Glutamatergic neuron (in vitro differentiated cells): ENCODE results near the gene TCHP. TPM values are rescaled to one million over a fixed set of nuclear protein-coding genes. Genes with fewer than 3 reads are reported as not detected.

Experiments
- DNase-seq: peaks from one replicate; pipeline ENCODE4 v3.0.0; 2022
- H3K27ac Mint-ChIP-seq: one replicate; pipeline ENCODE4 v1.8.0; 2020; ENCODE audit warnings: mild to moderate bottlenecking, mixed read lengths, inconsistent platforms; ENCODE audit not compliant: unreplicated experiment
- H3K27me3 Mint-ChIP-seq: one replicate; pipeline ENCODE4 v1.8.0; 2020; ENCODE audit warnings: mild to moderate bottlenecking, moderate library complexity, mixed read lengths, inconsistent platforms; ENCODE audit not compliant: unreplicated experiment
- H3K36me3 Mint-ChIP-seq: one replicate; pipeline ENCODE4 v1.8.0; 2020; ENCODE audit warnings: mild to moderate bottlenecking, mixed read lengths, inconsistent platforms; ENCODE audit not compliant: unreplicated experiment
- H3K4me1 Mint-ChIP-seq: one replicate; pipeline ENCODE4 v1.8.0; 2020; ENCODE audit warnings: mild to moderate bottlenecking, low read depth, mixed read lengths, inconsistent platforms; ENCODE audit not compliant: unreplicated experiment
- H3K4me3 Mint-ChIP-seq: one replicate; pipeline ENCODE4 v1.8.0; 2020; ENCODE audit warnings: mild to moderate bottlenecking, mixed read lengths, inconsistent platforms; ENCODE audit not compliant: unreplicated experiment
- H3K9me3 Mint-ChIP-seq: one replicate; pipeline ENCODE4 v1.8.0; 2020; ENCODE audit warnings: mild to moderate bottlenecking, moderate library complexity, mixed read lengths, inconsistent platforms; ENCODE audit not compliant: unreplicated experiment
- total RNA-seq: library from RNA; stranded (reverse); fragmentation: NEBNext Ultra II Directional; extraction: Animal tissue kit (Norgen Biotek cat#: 25700); gene quantifications from one replicate; pipeline ENCODE4 v1.2.1, GENCODE V29; 2021; ENCODE audit not compliant: unreplicated experiment
- TF ChIP-seq, protein P1 (sequence below): fragments of 200-600 bp; sonication (generic); IDR thresholded peaks from one replicate; pipeline ENCODE4 v1.5.0; 2021; ENCODE audit not compliant: partially characterized antibody, unreplicated experiment

Gene TCHP
- total RNA-seq, 1 donor from 2014 or later, result 31.7 TPM

DNA sequence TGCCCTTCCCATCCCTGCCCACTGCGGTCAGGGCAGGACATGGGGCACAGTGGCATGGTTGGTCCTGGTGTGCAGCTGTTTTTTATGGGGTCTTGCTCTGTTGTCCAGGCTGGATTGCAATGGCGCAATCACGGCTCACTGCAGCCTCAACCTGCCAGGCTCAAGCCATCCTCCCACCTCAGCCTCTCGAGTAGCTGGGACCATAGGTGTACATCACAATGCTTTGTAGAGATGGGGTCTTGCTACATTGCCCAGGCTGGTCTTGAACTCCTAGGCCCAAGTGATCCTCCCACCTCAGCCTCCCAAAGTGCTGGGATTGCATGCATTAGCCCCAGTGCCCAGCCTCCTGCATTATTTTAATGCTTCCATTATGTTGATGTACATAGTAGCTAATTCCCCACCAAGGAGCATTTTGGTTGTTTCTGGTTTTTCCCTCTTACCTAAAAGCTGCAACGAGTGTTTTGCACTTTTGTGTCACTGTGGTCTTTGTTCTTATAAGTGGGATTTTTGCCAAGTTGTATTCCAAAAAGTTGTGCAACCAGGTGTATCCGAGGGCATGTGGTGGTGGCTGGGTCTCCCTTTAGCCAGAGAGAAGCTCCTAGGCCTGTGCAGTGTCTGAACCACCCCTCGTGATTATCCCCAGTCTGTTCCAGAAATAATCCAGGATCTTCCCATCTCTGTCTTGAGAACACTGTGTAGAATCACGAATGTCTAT is 10.3 kb downstream of the TCHP start:
- peaks cover 6% of the 10 kb centered on the region for H3K36me3 Mint-ChIP-seq

DNA sequence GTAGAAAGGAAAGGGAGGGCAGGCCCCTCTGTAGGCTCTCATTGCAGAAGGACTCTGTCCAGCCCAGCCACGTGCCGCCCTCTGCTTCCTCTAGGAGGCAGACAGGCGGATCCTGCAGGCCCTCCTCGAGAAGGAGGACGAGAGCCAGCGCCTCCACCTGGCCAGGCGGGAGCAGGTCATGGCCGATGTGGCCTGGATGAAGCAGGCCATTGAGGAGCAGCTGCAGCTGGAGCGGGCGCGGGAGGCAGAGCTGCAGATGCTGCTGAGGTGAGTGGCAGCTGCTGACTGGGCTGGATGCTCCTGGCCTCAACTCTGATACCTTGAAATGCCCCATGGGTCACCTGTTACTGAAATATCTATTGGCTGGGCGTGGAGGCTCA is 10.9 kb downstream of the TCHP start:
- Mint-ChIP-seq H3K27me3 (peaks cover 5% of the 10 kb centered on the region), H3K4me1 (peaks cover 27% of the 10 kb centered on the region), H3K9me3 (peaks cover 6% of the 10 kb centered on the region), H3K36me3 (peaks cover 6% of the 10 kb centered on the region), H3K4me3 (no peak overlapping the region), H3K27ac (no peak overlapping the region)
- DNase-seq, result peak; percentile 75
- TF ChIP-seq, protein P1, sequence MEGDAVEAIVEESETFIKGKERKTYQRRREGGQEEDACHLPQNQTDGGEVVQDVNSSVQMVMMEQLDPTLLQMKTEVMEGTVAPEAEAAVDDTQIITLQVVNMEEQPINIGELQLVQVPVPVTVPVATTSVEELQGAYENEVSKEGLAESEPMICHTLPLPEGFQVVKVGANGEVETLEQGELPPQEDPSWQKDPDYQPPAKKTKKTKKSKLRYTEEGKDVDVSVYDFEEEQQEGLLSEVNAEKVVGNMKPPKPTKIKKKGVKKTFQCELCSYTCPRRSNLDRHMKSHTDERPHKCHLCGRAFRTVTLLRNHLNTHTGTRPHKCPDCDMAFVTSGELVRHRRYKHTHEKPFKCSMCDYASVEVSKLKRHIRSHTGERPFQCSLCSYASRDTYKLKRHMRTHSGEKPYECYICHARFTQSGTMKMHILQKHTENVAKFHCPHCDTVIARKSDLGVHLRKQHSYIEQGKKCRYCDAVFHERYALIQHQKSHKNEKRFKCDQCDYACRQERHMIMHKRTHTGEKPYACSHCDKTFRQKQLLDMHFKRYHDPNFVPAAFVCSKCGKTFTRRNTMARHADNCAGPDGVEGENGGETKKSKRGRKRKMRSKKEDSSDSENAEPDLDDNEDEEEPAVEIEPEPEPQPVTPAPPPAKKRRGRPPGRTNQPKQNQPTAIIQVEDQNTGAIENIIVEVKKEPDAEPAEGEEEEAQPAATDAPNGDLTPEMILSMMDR, result peak; percentile 34

More for the DNA sequence above, 10.3 kb downstream of the TCHP start:
- DNase-seq, result no peak
- peaks cover 3% of the 10 kb centered on the region for H3K27me3 Mint-ChIP-seq
- H3K27ac Mint-ChIP-seq, result no peak overlapping the region
- H3K9me3 Mint-ChIP-seq, result peaks cover 6% of the 10 kb centered on the region
- H3K4me3 Mint-ChIP-seq, result no peak overlapping the region
- TF ChIP-seq, protein P1, result no peak
- peaks cover 27% of the 10 kb centered on the region for H3K4me1 Mint-ChIP-seq

GRCh38 chr12:109912855-109913321 is 12.8 kb downstream of the TCHP start:
- TF ChIP-seq, protein P1, result no peak
- peaks cover 22% of the 10 kb centered on the region for H3K4me1 Mint-ChIP-seq
- no peak for DNase-seq
- H3K4me3 Mint-ChIP-seq, result no peak overlapping the region
- peak overlapping the region; percentile 82 for H3K27ac Mint-ChIP-seq
- peaks cover 6% of the 10 kb centered on the region for H3K36me3 Mint-ChIP-seq
- H3K27me3 Mint-ChIP-seq, result peaks cover 3% of the 10 kb centered on the region
- peaks cover 7% of the 10 kb centered on the region for H3K9me3 Mint-ChIP-seq

DNA sequence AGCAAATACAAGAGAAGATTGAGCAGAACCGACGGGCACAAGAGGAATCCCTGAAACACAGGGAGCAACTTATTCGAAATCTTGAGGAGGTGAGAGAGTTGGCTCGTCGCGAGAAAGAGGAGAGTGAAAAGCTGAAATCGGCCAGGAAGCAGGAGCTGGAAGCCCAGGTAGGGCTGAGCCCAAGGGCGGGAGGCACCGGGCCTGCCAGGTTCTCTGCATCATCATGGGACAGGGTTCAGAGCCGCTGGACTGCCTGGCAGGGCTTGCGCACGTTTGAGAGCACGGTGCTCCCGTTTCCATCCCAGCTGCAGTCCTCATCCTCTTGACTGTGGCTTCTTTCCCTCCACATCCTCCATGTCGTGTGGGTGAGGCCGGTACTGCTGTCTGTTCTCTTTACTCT is 14.4 kb downstream of the TCHP start:
- H3K36me3 Mint-ChIP-seq, result no peaks in the 10 kb centered on the region
- H3K4me1 Mint-ChIP-seq, result peaks cover 11% of the 10 kb centered on the region
- no peak for DNase-seq
- no peak overlapping the region for H3K27ac Mint-ChIP-seq
- TF ChIP-seq, protein P1, result no peak
- peaks cover 2% of the 10 kb centered on the region for H3K27me3 Mint-ChIP-seq
- peaks cover 3% of the 10 kb centered on the region for H3K9me3 Mint-ChIP-seq
- no peak overlapping the region for H3K4me3 Mint-ChIP-seq

GRCh38 chr12:109915171-109916040 is 15.3 kb downstream of the TCHP start:
- Mint-ChIP-seq H3K9me3 (peaks cover 5% of the 10 kb centered on the region), H3K4me3 (no peak overlapping the region), H3K27ac (no peak overlapping the region), H3K36me3 (no peaks in the 10 kb centered on the region), H3K4me1 (peaks cover 19% of the 10 kb centered on the region), H3K27me3 (peaks cover 3% of the 10 kb centered on the region)
- TF ChIP-seq, protein P1, result no peak
- DNase-seq, result no peak
